ENCODE results near the gene KMT5C. TPM values are rescaled to one million over a fixed set of nuclear protein-coding genes. Genes with fewer than 3 reads are reported as not detected.
A peak's percentile ranks its signal among the peaks of the same experiment; 100 is the strongest.

The KMT5C gene
- total and polyA plus RNA-seq, 2 experiments from 2014 or later, result 14.2 to 34.3 TPM

DNA sequence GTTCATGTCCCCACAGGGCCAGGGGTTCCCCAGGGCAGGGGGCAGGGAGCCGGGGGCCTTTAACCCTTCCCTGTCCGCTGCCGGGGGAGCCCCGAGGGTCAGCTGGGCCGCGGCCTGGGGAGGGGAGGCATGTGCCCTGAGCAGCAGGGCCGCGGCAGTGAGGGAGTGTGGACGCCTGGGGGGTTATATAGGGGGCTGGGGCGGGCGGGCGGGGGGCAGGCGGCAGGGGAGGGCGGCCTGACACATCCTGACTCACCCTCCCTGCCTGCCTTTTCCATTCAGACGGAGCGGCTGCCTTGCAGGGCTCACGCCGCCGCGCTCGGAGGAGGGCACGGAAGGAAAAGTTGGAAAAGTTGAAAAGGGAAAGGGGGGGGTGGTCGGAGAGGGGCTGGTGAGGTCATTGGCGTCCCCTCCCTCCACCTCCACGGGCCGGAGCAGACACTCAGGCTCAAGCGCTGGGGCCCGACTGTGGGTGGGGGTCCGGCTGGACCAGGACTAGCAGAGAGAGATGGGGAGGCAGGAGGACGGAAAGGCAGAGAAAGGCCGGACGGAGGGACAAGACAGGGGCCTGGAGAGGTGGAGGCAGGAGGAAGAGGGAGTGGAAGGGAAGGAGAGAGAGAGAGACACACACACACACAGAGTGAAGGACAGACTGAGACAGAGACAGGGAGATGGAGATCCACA, 30.8 kb downstream of the KMT5C start, which contains the start of gene IL11:
IL11 (minus strand) TSS at position 159 of the 684 bp plus-strand sequence; CDS start at position 6, 153 bp downstream.
- no peak within 1 kb of the TSS for H3K27ac ChIP-seq (ENCODE audit: low read depth)
- H3K4me3 Mint-ChIP-seq, result peak within 1 kb of the TSS; percentile 81
- peaks cover 35% of the 10 kb centered on the region for H3K4me1 Mint-ChIP-seq
- H3K27me3 Mint-ChIP-seq (ENCODE audit: insufficient read depth, low read depth, poor library complexity), result peaks cover 63% of the 10 kb centered on the region
- DNase-seq (ENCODE audit: low spot score) (no peak), ATAC-seq (peak; percentile 15)
- H3K79me2 ChIP-seq (replicated peaks; ENCODE audit: insufficient read depth), result no peaks in the 10 kb centered on the region
- no peaks in the 10 kb centered on the region; the same call in 1 of the 3 replicates for H3K9me3 Mint-ChIP-seq
- H3F3A ChIP-seq (replicated peaks; ENCODE audit: low read depth), result 0 out of 2 replicates have a peak, but pooled peaks cover 12% of the 10 kb centered on the region
- peak within 1 kb of the TSS; percentile 70 for H3K4me3 ChIP-seq
- peaks cover 28% of the 10 kb centered on the region for H3K4me1 ChIP-seq (ENCODE audit: insufficient read depth)
- peaks cover 68% of the 10 kb centered on the region for H3K27me3 ChIP-seq (ENCODE audit: insufficient read depth)
- 0 out of 2 replicates have a peak, but pooled peaks have one; percentile 15 for TF ChIP-seq POLR2AphosphoS5 (IDR thresholded peaks at IDR 0.05; ENCODE audit: low read depth)
- no peak for TF ChIP-seq CREB1 (CRISPR knock-in tag; IDR thresholded peaks at IDR 0.05; ENCODE audit: low read depth)
- no peak for TF ChIP-seq ZNF114 (CRISPR knock-in tag; IDR thresholded peaks at IDR 0.05)
- TF ChIP-seq EZH2 (IDR thresholded peaks at IDR 0.05; ENCODE audit: low read depth, unreplicated experiment), result peak; percentile 65
- H3K9me2 ChIP-seq (ENCODE audit: insufficient read depth), result no peaks in the 10 kb centered on the region
- H3K36me3 ChIP-seq (ENCODE audit: insufficient read depth), result no peaks in the 10 kb centered on the region
- peak within 1 kb of the TSS; percentile 90 for H3K4me2 ChIP-seq
- H4K20me1 ChIP-seq (replicated peaks; ENCODE audit: insufficient read depth), result no peaks in the 10 kb centered on the region
- H3K36me3 Mint-ChIP-seq (ENCODE audit: low read depth), result no peaks in the 10 kb centered on the region; the same call in 2 of the 3 replicates
- H2AFZ ChIP-seq, result peak within 1 kb of the TSS; percentile 90
- H3K27ac Mint-ChIP-seq, result no peak within 1 kb of the TSS

- H3K4me2 ChIP-seq, result no peak overlapping the region; the same call in 1 of the 2 replicates
- no peaks in the 10 kb centered on the region; the same call in 2 of the 3 replicates for H3K9me3 Mint-ChIP-seq
- TF ChIP-seq POLR2AphosphoS5 (IDR thresholded peaks at IDR 0.05; ENCODE audit: low read depth), result no peak
- no peak for TF ChIP-seq EZH2phosphoT487 (IDR thresholded peaks at IDR 0.05; ENCODE audit: unreplicated experiment)
- TF ChIP-seq JUNB (IDR thresholded peaks at IDR 0.05; ENCODE audit: unreplicated experiment), result no peak
- no peak for TF ChIP-seq EZH2 (IDR thresholded peaks at IDR 0.05; ENCODE audit: low read depth, unreplicated experiment)
- no peak for TF ChIP-seq STAT1 (IDR thresholded peaks at IDR 0.05; ENCODE audit: unreplicated experiment)
- no peak for TF ChIP-seq CTCF (conservative IDR thresholded peaks at IDR 0.05; ENCODE audit: low read depth in 2 of 2)
- TF ChIP-seq, protein P1, sequence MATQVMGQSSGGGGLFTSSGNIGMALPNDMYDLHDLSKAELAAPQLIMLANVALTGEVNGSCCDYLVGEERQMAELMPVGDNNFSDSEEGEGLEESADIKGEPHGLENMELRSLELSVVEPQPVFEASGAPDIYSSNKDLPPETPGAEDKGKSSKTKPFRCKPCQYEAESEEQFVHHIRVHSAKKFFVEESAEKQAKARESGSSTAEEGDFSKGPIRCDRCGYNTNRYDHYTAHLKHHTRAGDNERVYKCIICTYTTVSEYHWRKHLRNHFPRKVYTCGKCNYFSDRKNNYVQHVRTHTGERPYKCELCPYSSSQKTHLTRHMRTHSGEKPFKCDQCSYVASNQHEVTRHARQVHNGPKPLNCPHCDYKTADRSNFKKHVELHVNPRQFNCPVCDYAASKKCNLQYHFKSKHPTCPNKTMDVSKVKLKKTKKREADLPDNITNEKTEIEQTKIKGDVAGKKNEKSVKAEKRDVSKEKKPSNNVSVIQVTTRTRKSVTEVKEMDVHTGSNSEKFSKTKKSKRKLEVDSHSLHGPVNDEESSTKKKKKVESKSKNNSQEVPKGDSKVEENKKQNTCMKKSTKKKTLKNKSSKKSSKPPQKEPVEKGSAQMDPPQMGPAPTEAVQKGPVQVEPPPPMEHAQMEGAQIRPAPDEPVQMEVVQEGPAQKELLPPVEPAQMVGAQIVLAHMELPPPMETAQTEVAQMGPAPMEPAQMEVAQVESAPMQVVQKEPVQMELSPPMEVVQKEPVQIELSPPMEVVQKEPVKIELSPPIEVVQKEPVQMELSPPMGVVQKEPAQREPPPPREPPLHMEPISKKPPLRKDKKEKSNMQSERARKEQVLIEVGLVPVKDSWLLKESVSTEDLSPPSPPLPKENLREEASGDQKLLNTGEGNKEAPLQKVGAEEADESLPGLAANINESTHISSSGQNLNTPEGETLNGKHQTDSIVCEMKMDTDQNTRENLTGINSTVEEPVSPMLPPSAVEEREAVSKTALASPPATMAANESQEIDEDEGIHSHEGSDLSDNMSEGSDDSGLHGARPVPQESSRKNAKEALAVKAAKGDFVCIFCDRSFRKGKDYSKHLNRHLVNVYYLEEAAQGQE (IDR thresholded peaks at IDR 0.05; ENCODE audit: unreplicated experiment), result no peak
- TF ChIP-seq ZNF114 (CRISPR knock-in tag; IDR thresholded peaks at IDR 0.05), result no peak
- ATAC-seq (no peak), DNase-seq (ENCODE audit: low spot score) (no peak)
- peaks cover 73% of the 10 kb centered on the region for H3K27me3 ChIP-seq (ENCODE audit: insufficient read depth)
- H3K4me1 ChIP-seq (ENCODE audit: insufficient read depth), result peaks cover 44% of the 10 kb centered on the region
- H3K79me2 ChIP-seq (replicated peaks; ENCODE audit: insufficient read depth), result no peaks in the 10 kb centered on the region
- H3K4me3 ChIP-seq, result no peak overlapping the region
- H3K36me3 Mint-ChIP-seq (ENCODE audit: low read depth), result no peaks in the 10 kb centered on the region; the same call in 2 of the 3 replicates
- peaks cover 58% of the 10 kb centered on the region for H3K27me3 Mint-ChIP-seq (ENCODE audit: insufficient read depth, low read depth, poor library complexity)
- no peak overlapping the region for H3K27ac ChIP-seq (ENCODE audit: low read depth)
- H3K36me3 ChIP-seq (ENCODE audit: insufficient read depth), result no peaks in the 10 kb centered on the region
- H3F3A ChIP-seq (replicated peaks; ENCODE audit: low read depth), result 0 out of 2 replicates have a peak, but pooled peaks cover 16% of the 10 kb centered on the region
- no peak overlapping the region for H2AFZ ChIP-seq
- H3K4me1 Mint-ChIP-seq, result peaks cover 43% of the 10 kb centered on the region
- peak overlapping the region; percentile 3; the same call in 1 of the 3 replicates for H3K4me3 Mint-ChIP-seq
- no peaks in the 10 kb centered on the region for H4K20me1 ChIP-seq (replicated peaks; ENCODE audit: insufficient read depth)
- no peak overlapping the region for H3K27ac Mint-ChIP-seq
- H3K9me2 ChIP-seq (ENCODE audit: insufficient read depth), result no peaks in the 10 kb centered on the region
Measured at GRCh38 chr19:55372316-55373081, 32.8 kb downstream of the KMT5C start.

All from GM23338 (cell line).